HG02571 (cell line): Measurements from ENCODE around the gene G6PC2.
A peak's percentile ranks its signal among the peaks of the same experiment; 100 is the strongest.
"Not testable (repeated sequence)": the region's sequence is repeated elsewhere in the genome, so short reads cannot be mapped to it uniquely, and the experiment has no call there.

Experiments used
- ATAC-seq: cut with Tn5 transposase; IDR thresholded peaks from one replicate; pipeline ENCODE4 v1.9.1; 2021; ENCODE audit warnings: mild to moderate bottlenecking, moderate library complexity; ENCODE audit not compliant: unreplicated experiment

Gene G6PC2

GRCh38 chr2:168901003-168901402 is at the start of gene G6PC2:
Gene G6PC2, plus strand, starts transcription at chr2:168901291. Its CDS starts 41 bp downstream, at chr2:168901332.
- no peak for ATAC-seq

GRCh38 chr2:168851674-168852320 is 49.3 kb upstream of the G6PC2 start:
- ATAC-seq: no peak

- no peak for ATAC-seq
Observed at GRCh38 chr2:168852481-168852880, 48.6 kb upstream of the G6PC2 start.

GRCh38 chr2:168853471-168853870 is 47.6 kb upstream of the G6PC2 start:
- ATAC-seq: no peak

- ATAC-seq: no peak
Observed at GRCh38 chr2:168854651-168855050, 46.4 kb upstream of the G6PC2 start.

- ATAC-seq: no peak
Observed at GRCh38 chr2:168855601-168856000, 45.5 kb upstream of the G6PC2 start.

- no peak for ATAC-seq
Observed at GRCh38 chr2:168858146-168858545, 42.9 kb upstream of the G6PC2 start.

GRCh38 chr2:168867164-168867563 is 33.9 kb upstream of the G6PC2 start:
- ATAC-seq: not testable (repeated sequence)

GRCh38 chr2:168870369-168870768 is 30.7 kb upstream of the G6PC2 start:
- not testable (repeated sequence) for ATAC-seq

- ATAC-seq: not testable (repeated sequence)
Observed at GRCh38 chr2:168870824-168871223, 30.3 kb upstream of the G6PC2 start.

- no peak for ATAC-seq
Observed at GRCh38 chr2:168874368-168875054, 26.6 kb upstream of the G6PC2 start.

- not testable (repeated sequence) for ATAC-seq
Observed at GRCh38 chr2:168882163-168882562, 18.9 kb upstream of the G6PC2 start.

GRCh38 chr2:168884975-168885374 is 16.1 kb upstream of the G6PC2 start:
- no peak for ATAC-seq

GRCh38 chr2:168889635-168890005 is 11.5 kb upstream of the G6PC2 start:
- ATAC-seq: no peak

GRCh38 chr2:168890006-168890782 is 10.9 kb upstream of the G6PC2 start, which contains the start of gene SPC25:
Gene SPC25, minus strand, starts transcription at chr2:168890430. Its CDS starts 911 bp downstream, at chr2:168889519.
- ATAC-seq: peak; percentile 100

GRCh38 chr2:168892327-168892726 is 8.8 kb upstream of the G6PC2 start:
- no peak for ATAC-seq

GRCh38 chr2:168894101-168894500 is 7.0 kb upstream of the G6PC2 start:
- no peak for ATAC-seq

- no peak for ATAC-seq
Observed at GRCh38 chr2:168894720-168895119, 6.4 kb upstream of the G6PC2 start.

- no peak for ATAC-seq
Observed at GRCh38 chr2:168895771-168896170, 5.3 kb upstream of the G6PC2 start.

GRCh38 chr2:168896783-168897182 is 4.3 kb upstream of the G6PC2 start:
- ATAC-seq: no peak

GRCh38 chr2:168897449-168897848 is 3.6 kb upstream of the G6PC2 start:
- no peak for ATAC-seq

GRCh38 chr2:168903888-168904287 is 2.8 kb downstream of the G6PC2 start:
- no peak for ATAC-seq
